Measurements from ENCODE around the gene TEKT2.
A peak's percentile ranks its signal among the peaks of the same experiment; 100 is the strongest.

TEKT2 gene

DNA sequence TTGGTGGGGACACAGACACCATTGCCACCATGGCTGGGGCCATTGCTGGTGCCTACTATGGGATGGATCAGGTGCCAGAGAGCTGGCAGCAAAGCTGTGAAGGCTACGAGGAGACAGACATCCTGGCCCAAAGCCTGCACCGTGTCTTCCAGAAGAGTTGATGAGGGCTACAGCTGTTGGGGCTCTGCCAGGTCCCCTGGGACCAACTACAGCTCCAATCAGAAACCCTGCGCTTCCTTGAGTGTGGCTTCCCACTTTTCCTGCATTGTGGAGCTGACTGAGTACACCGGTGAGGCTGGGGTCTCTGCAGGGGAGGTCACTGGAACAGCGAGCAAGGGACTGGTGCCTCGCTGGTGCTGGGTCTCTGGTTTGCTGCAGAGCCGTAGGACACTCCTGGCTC is 9.3 kb downstream of the TEKT2 start:
- H3K27me3 Mint-ChIP-seq: no peaks in the 10 kb centered on the region
- H3K36me3 Mint-ChIP-seq: peaks cover 2% of the 10 kb centered on the region
- peaks cover 16% of the 10 kb centered on the region for H3K4me1 Mint-ChIP-seq (ENCODE audit: low read depth)
- no peak overlapping the region for H3K27ac Mint-ChIP-seq
- no peaks in the 10 kb centered on the region for H3K9me3 Mint-ChIP-seq (ENCODE audit: low read depth)
- H3K4me3 Mint-ChIP-seq: no peak overlapping the region

DNA sequence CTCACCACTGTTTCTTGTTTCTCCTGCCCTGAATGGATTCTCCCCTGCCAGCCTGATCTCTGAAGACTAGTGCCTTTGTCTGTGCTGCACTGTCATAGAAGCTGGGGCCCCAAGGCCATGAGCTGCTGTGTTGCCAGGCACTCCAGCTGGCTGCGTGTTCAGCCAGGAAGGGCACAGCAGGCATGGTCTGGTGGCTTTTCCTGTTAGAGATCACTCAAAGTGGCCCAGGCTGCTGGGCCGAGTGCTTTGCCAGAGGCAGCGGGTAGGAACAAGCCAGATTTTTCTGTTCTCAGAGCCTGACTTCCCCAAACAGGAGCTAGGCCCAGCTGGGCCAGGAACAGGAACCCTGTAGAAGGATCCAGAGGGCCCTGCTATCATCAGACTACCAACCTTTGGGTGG is 10.0 kb downstream of the TEKT2 start:
- Mint-ChIP-seq H3K27me3 (no peaks in the 10 kb centered on the region), H3K4me3 (no peak overlapping the region), H3K4me1 (ENCODE audit: low read depth) (peaks cover 16% of the 10 kb centered on the region), H3K9me3 (ENCODE audit: low read depth) (no peaks in the 10 kb centered on the region), H3K27ac (no peak overlapping the region), H3K36me3 (peaks cover 2% of the 10 kb centered on the region)

DNA sequence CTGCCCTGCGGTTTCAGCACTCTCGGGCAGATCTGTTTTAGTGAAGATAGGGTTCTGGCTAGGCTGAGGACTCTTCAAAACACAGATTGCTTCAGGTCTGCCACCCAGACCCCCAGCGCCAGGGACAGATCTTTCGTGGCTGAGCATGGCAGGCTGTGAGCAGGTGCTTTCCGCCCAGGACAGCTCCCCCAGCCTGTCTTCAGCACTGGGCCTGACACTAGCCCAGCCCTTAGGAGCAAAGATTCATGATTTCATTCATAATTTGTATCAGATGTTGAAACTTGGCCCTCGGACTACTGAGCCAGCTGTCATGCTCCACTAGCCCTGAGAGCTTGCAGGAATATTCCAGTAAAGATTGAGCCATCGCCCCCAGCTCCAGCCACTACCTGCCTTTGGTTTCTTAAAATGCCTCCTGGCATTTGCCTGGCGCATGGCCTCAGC is 10.7 kb downstream of the TEKT2 start:
- H3K4me1 Mint-ChIP-seq (ENCODE audit: low read depth): peaks cover 11% of the 10 kb centered on the region
- H3K36me3 Mint-ChIP-seq: peaks cover under 1% of the 10 kb centered on the region
- no peak overlapping the region for H3K4me3 Mint-ChIP-seq
- H3K27ac Mint-ChIP-seq: no peak overlapping the region
- no peaks in the 10 kb centered on the region for H3K9me3 Mint-ChIP-seq (ENCODE audit: low read depth)
- no peaks in the 10 kb centered on the region for H3K27me3 Mint-ChIP-seq

DNA sequence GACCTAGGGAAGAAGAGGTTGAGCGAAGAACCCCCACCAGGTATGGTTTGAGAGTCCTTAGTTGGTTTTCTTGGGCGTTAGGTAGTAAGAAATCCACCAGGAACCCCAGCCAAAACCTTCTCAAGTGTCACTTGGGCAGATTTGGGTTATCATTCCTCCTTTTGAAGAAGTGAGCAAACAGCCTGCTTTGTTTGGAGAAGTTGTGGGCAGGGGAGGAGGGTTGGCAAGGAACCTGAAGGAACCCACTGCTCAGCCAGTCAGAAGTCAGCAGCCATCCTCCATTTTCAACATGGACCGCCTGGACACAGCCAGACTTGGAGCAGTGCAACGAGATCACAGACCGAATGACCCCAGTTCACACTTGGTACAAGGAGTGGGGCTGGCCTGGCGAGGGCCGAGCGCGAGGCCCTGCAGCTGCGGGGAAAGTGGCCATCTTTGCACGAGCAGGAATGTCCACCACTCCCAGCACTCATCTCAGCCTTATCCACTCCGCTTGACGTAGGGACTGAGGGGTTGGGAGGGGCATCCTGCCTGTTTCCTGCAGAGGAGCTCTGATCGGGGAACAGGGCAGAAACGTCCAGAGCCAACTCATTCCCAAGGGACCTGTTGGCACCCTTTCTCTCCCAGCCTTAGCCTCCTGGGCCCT is 12.0 kb downstream of the TEKT2 start:
- Mint-ChIP-seq H3K36me3 (no peaks in the 10 kb centered on the region), H3K9me3 (ENCODE audit: low read depth) (no peaks in the 10 kb centered on the region), H3K27ac (no peak overlapping the region), H3K4me3 (no peak overlapping the region), H3K4me1 (ENCODE audit: low read depth) (peaks cover 5% of the 10 kb centered on the region), H3K27me3 (no peaks in the 10 kb centered on the region)

DNA sequence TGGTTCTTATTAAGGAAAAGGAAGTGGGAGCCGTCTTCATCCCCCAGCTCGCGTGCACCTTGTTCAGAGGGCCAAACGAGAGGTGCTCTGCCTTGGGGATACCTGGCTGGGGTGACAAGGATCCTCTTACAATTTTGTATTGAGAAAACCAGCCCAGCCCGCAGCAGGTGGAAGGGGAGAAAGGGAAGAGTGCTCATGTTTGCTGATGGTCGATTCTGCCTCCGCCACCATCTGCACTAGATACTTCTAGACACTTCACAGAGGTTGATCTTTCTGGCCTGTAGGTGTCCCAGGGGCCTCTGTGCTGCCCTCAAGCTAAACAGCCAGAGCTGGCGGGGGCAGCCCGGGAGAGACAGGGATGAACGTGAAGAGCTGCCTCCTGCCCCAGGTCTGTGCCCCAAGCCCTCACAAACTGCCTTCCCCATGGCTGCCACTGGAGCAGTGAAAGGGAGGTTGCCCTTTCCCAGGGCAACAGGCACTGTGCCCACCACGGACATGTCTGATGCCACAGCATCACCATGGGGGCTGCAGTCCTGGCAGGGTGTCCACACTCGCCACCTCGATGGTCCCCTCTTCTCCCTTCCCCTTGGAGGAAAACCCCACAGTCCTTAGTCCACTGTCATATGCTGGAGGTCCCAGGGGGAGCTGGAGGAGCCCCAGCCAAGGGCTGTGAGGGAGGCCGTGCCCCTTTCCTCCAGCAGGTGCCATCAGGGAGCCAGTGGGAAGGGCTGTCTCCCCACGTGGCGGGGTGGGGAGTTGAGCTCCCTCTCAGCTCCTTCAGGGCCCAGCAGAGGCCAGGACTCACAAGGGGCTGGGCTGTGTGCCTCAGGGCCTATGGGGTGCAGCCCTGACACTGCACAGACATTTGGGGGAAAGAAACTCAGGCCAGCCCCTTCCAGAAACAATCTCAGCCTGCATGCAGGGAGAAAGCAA is 12.9 kb downstream of the TEKT2 start:
- Mint-ChIP-seq H3K36me3 (no peaks in the 10 kb centered on the region), H3K9me3 (ENCODE audit: low read depth) (no peaks in the 10 kb centered on the region), H3K4me1 (ENCODE audit: low read depth) (peaks cover under 1% of the 10 kb centered on the region), H3K27ac (no peak overlapping the region), H3K4me3 (no peak overlapping the region), H3K27me3 (no peaks in the 10 kb centered on the region)

DNA sequence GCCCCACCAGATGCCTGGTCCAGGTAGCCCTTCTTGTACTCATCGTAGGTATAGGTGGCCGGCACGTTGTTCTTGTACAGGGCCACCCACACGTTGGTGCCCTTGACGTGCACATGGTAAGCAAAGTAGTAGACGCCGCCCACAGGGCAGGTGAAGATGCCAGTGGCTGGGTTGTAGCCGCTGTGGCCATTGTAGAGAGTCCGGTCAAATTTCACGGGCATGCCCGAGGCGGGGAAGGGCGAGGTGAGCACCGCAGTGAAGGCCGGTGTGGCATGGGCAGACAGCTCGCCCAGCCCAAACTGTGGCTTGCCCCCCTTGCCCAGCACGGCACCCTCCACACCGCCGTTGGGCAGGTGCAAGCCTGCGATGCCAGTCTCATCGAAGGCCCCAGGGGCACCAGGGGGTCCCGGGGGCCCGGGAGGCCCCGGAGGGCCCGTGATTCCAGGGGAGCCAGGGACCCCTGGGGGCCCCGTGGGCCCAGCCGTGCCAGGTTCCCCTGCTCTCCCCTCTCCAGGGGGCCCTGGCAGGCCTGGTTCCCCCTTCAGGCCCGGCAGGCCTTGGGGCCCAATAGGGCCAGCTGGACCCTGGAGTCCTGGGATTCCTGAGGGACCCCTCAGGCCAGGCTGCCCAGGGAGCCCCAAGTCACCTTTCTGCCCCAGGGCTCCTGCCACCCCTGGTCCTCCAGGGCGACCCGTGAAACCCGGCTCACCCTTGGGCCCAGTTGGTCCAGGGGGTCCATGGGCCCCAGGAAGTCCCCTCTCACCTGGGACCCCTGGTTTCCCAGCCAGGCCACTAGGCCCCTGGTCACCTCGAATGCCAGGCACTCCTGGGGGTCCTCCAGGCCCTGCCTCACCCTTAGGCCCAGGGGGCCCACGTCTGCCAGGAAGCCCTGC is 14.0 kb downstream of the TEKT2 start:
- Mint-ChIP-seq H3K27me3 (no peaks in the 10 kb centered on the region), H3K9me3 (ENCODE audit: low read depth) (no peaks in the 10 kb centered on the region), H3K4me3 (no peak overlapping the region), H3K4me1 (ENCODE audit: low read depth) (no peaks in the 10 kb centered on the region), H3K27ac (no peak overlapping the region), H3K36me3 (no peaks in the 10 kb centered on the region)

DNA sequence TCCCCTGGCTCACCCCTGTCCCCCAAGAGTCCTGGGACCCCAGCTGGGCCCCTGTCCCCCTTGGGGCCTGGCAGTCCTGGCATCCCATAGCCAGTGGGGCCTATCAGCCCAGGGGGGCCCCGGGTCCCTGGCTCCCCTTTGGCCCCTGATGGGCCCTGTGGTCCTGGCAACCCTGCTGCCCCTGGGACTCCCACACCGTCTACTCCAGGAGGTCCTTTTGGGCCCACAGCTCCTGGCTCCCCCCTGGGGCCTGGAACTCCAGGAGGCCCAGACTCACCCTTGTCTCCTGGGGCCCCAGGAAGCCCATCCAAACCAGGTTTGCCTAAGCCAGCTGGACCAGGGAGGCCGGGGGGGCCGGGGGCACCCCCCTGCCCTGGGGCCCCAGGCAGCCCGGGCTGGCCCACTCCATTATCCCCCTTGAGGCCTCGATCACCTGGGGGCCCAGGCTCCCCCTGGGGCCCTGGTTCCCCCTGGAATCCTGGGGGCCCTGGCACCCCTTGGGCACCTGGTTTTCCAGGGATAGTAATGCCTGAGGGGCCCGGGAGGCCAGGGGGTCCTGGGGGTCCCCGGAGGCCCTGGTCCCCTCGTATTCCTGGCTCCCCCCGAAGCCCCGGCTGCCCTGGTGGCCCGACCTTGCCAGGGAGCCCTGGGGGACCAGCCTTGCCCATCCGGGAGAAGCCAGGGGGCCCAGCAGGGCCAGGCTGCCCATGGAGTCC is 14.9 kb downstream of the TEKT2 start:
- Mint-ChIP-seq H3K27ac (no peak overlapping the region), H3K36me3 (no peaks in the 10 kb centered on the region), H3K27me3 (no peaks in the 10 kb centered on the region), H3K4me1 (ENCODE audit: low read depth) (no peaks in the 10 kb centered on the region), H3K9me3 (ENCODE audit: low read depth) (no peaks in the 10 kb centered on the region), H3K4me3 (no peak overlapping the region)

DNA sequence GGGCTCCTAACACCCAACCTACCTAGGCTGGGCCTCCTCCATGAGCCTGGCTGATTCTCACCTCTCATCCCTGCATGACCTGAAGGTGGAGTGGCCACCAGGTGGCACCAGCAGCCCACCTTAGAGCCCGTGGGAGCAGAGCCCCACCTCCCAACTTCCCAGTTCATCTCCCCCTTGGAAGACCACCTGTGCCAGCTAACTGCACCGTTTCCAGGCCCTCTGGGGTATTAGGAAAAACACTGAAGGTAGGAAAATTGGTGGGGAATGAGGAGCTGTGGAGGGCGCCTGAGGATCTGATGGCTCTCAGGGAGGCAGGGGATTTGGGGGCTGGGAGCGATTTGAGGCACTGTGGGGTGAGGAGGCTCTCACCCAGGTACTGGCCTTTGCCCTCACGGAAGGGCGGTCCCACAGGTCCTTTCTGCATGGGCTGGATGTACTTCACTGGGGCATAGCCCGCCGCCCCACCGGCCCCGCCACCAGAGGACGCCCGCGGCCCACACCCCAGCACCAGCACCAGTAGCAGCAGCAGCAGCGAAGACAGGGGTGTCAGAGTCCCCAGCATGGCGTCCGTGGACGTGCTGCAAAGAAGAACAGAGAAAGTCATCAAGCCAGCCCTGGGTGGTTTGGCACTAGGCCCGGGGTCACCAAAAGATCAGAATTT is 15.9 kb downstream of the TEKT2 start:
- H3K4me1 Mint-ChIP-seq (ENCODE audit: low read depth): no peaks in the 10 kb centered on the region
- no peak overlapping the region for H3K27ac Mint-ChIP-seq
- no peaks in the 10 kb centered on the region for H3K36me3 Mint-ChIP-seq
- no peaks in the 10 kb centered on the region for H3K27me3 Mint-ChIP-seq
- H3K9me3 Mint-ChIP-seq (ENCODE audit: low read depth): no peaks in the 10 kb centered on the region
- H3K4me3 Mint-ChIP-seq: no peak overlapping the region

DNA sequence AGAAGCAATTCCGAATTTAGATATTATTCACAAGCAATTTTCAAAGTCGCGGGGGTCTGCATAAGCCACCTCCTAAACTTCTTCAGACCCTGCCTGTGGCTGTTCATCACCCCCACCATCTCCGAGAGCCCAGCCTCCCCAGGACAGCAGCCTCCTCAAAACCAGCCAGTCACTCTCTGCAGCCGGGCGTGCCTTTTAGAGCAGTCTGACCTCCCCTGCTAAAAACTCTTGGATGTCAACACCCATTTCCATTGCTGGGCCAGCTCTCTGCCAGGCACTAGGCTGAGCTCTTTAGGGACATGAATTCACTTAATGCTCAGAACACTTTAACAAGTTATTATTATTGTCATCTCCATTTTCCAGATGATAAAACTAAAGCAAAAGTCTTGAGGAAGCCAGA is 16.5 kb downstream of the TEKT2 start:
- no peak overlapping the region for H3K27ac Mint-ChIP-seq
- H3K4me3 Mint-ChIP-seq: no peak overlapping the region
- H3K4me1 Mint-ChIP-seq (ENCODE audit: low read depth): no peaks in the 10 kb centered on the region
- H3K27me3 Mint-ChIP-seq: no peaks in the 10 kb centered on the region
- H3K36me3 Mint-ChIP-seq: no peaks in the 10 kb centered on the region
- no peaks in the 10 kb centered on the region for H3K9me3 Mint-ChIP-seq (ENCODE audit: low read depth)

DNA sequence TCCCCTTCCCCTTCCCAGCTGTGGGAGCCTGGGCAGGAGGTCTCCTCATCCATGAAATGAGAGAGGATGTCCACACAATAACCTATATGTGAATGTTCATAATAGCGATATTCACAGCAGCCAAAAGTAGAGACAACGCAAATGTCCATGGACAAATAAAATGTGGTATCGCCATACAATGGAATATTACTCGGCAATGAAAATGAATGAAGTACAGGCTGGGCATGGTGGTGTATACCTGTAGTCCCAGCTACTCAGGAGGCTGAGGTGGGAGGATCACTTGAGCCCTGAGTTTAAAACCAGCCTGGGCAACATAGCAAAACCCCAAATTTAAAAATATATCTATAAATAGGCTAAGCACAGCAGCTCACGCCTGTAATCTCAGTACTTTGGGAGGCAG is 17.7 kb downstream of the TEKT2 start:
- H3K4me3 Mint-ChIP-seq: no peak overlapping the region
- H3K27me3 Mint-ChIP-seq: no peaks in the 10 kb centered on the region
- H3K9me3 Mint-ChIP-seq (ENCODE audit: low read depth): no peaks in the 10 kb centered on the region
- no peaks in the 10 kb centered on the region for H3K4me1 Mint-ChIP-seq (ENCODE audit: low read depth)
- no peak overlapping the region for H3K27ac Mint-ChIP-seq
- no peaks in the 10 kb centered on the region for H3K36me3 Mint-ChIP-seq

DNA sequence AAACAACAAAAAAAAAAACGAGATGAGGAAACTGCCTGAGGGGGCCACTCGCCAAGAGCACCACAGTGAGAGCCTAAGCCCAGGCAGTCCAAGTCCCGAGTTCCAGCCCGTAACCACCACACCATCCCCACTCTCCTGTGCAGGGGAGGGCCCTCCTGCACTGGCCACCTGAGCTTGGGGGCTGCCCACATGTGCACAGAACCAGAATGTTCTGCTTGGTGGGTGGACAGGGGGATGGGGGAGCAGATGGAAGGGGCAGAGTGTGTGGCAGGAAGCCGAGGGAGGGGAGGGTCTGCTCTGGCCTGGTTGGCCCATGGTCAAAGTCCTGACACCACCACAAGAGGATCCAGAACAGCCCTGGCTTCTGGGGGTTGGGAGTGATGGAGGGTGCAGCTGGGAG is 22.4 kb downstream of the TEKT2 start:
- Mint-ChIP-seq H3K4me3 (no peak overlapping the region), H3K4me1 (ENCODE audit: low read depth) (peaks cover 30% of the 10 kb centered on the region), H3K27ac (no peak overlapping the region), H3K27me3 (no peaks in the 10 kb centered on the region), H3K9me3 (ENCODE audit: low read depth) (no peaks in the 10 kb centered on the region), H3K36me3 (no peaks in the 10 kb centered on the region)

DNA sequence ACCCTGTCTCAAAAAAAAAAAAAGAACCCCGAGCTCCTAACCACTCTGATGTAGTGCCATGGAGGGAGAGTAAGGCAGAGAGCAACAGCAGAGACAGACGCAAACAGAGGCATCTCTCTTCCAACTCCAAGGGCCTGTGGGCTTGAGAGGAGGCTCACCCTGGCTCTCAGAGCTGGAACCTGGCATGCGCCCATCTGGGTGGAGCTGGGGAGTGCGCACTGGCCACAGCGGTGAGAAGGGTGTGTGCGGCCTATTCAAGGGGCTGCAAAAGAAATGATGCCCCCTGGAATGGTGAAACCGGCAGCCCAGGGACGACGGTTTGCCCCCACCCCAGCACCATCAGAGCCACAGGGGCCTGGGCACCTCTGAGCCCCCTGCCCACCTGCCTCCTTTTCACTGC is 23.5 kb downstream of the TEKT2 start:
- Mint-ChIP-seq H3K9me3 (ENCODE audit: low read depth) (no peaks in the 10 kb centered on the region), H3K36me3 (no peaks in the 10 kb centered on the region), H3K4me1 (ENCODE audit: low read depth) (peaks cover 35% of the 10 kb centered on the region), H3K4me3 (no peak overlapping the region), H3K27me3 (no peaks in the 10 kb centered on the region), H3K27ac (no peak overlapping the region)

DNA sequence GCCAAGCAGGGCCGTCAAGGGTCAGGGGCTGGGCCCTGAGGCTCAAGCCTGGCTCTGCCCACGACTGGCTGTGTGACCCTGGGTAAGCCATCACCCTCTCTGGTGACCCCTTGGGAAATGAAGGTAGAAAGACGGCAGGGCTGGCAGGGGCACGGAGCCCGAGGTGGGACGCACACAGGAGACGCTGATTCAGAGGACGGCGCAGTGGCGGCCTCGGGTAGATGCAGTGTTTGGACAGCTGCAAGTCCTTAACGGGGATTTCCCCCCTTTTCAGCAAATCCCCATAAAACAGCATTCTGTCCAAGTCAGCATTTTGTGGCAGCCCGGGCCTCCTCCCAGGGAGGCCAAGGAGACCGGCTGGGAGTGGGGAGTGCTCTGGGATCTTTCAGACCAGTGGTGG is 24.4 kb downstream of the TEKT2 start:
- Mint-ChIP-seq H3K4me1 (ENCODE audit: low read depth) (peaks cover 35% of the 10 kb centered on the region), H3K4me3 (peak overlapping the region; percentile 32), H3K27ac (no peak overlapping the region), H3K9me3 (ENCODE audit: low read depth) (no peaks in the 10 kb centered on the region), H3K36me3 (no peaks in the 10 kb centered on the region), H3K27me3 (no peaks in the 10 kb centered on the region)

DNA sequence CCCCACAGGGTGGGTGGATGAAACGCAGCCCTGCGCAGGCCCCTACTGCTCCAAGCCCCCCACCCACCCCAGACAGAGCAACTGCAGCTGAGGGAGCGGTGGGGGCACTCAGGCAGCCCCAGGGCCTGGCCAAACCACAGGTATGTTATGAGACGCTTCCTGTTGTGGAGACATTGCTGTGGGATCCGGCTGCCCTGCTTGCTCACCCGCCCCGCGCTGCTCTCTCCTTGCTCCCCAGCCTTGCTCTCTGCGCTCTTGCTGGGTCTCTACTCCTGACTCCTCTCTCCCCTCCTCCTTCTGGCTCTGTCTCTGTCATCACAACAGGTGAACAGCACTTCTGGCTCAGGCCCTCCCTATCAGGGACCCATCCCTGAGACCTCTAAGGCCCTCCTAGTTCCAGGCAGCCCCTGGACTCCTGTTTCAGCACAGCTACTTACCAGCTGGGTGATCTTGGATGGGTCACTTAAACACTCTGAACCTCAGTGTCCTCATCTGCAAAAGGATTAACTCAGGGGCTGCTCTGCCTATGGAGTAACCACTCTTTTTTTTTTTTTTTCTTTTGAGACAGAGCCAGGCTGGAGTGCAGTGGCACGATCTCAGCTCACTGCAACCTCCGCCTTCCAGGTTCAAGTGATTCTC is 25.3 kb downstream of the TEKT2 start:
- Mint-ChIP-seq H3K27ac (peak overlapping the region; percentile 91), H3K9me3 (ENCODE audit: low read depth) (no peaks in the 10 kb centered on the region), H3K4me3 (peak overlapping the region; percentile 69), H3K4me1 (ENCODE audit: low read depth) (peaks cover 35% of the 10 kb centered on the region), H3K36me3 (no peaks in the 10 kb centered on the region), H3K27me3 (no peaks in the 10 kb centered on the region)

Measured in activated naive CD8-positive, alpha-beta T cell (primary cell).